GM12878 (cell line): ENCODE measurements around the gene HTT-AS. TPM values are rescaled to one million over a fixed set of nuclear protein-coding genes. Genes with fewer than 3 reads are reported as not detected.

Experiments used
- ATAC-seq: fragments of 200-7000 bp; cut with Tn5 transposase; 3 replicates; pipeline ENCODE4 v1.9.1; 2020; ENCODE audit warnings: mild to moderate bottlenecking, moderate library complexity
- BruUV-seq: library from RNA; stranded (reverse); fragments of 400-500 nt; replicated peaks from 2 replicates; lab custom pipeline; 2021; lab: Mats Ljungman, UMichigan
- CTCF ChIA-PET: fragments of 300-600 bp; sonication (Branson Sonifier 250); formaldehyde crosslinking; extraction: SDS; loops from one replicate; lab custom pipeline; 2021; ENCODE audit warnings: inconsistent platforms; lab: Yijun Ruan, JAX
- POLR2A ChIA-PET: fragments of 350-600 bp; formaldehyde crosslinking; extraction: SDS; loops from one replicate; lab custom pipeline; 2021; ENCODE audit warnings: inconsistent platforms; lab: Charles Lee
- RAD21 ChIA-PET: fragments of 300-600 bp; sonication (Branson Sonifier 250); formaldehyde crosslinking; loops from one replicate; lab custom pipeline; 2023; ENCODE audit warnings: antibody characterized with exemption; ENCODE audit not compliant: unreplicated experiment; lab: Charles Lee
- SMC1A ChIA-PET: fragments of 300-600 bp; sonication (Branson Sonifier 250); formaldehyde crosslinking; loops from one replicate; lab custom pipeline; 2023; ENCODE audit not compliant: unreplicated experiment, uncharacterized antibody; lab: Charles Lee
- DNase-seq: peaks from one replicate; pipeline ENCODE4 v3.0.0-alpha.2; 2011; ENCODE audit warnings: low read depth, low spot score
- FAIRE-seq: peaks from 3 replicates; lab custom pipeline; 2011; peaks lifted over from hg19 to GRCh38; lab: Jason Lieb, UNC
- H2AFZ ChIP-seq: 2 replicates; pipeline ENCODE4 v1.6.0; 2011; ENCODE audit warnings: low read depth, low read length, control low read depth; ENCODE audit not compliant: control insufficient read depth
- H3K27ac ChIP-seq: 2 replicates; pipeline ENCODE4 v1.5.1; 2011; ENCODE audit warnings: control low read depth; ENCODE audit not compliant: control insufficient read depth, insufficient read depth
- H3K27me3 ChIP-seq, 2 experiments: replicated peaks in 1 of 2; 2 replicates each; pipeline versions ENCODE4 v1.6.0 to v1.6.1; 2011; ENCODE audit warnings: low read length in 1 of 2; ENCODE audit not compliant: control insufficient read depth in 2 of 2, insufficient read depth in 2 of 2
- H3K36me3 ChIP-seq, 2 experiments: 2 replicates each; pipeline ENCODE4 v1.5.1; 2011; ENCODE audit warnings: low read length in 1 of 2; ENCODE audit not compliant: control insufficient read depth in 2 of 2, insufficient read depth in 2 of 2
- H3K4me1 ChIP-seq: 2 replicates; pipeline ENCODE4 v1.6.1; 2011; ENCODE audit warnings: mild to moderate bottlenecking, low read length, moderate library complexity, mixed read lengths; ENCODE audit not compliant: control insufficient read depth, insufficient read depth
- H3K4me2 ChIP-seq: 2 replicates; pipeline ENCODE4 v1.6.0; 2011; ENCODE audit warnings: control low read depth; ENCODE audit not compliant: control insufficient read depth, insufficient read depth
- H3K4me3 ChIP-seq: fragments of 200-600 bp; sonication (generic); 2 replicates; pipeline ENCODE4 v1.5.1; 2016
- H3K79me2 ChIP-seq: 2 replicates; pipeline ENCODE4 v1.6.0; 2011; ENCODE audit warnings: low read length; ENCODE audit not compliant: control insufficient read depth, insufficient read depth
- H3K9ac ChIP-seq: 2 replicates; pipeline ENCODE4 v1.8.0; 2011; ENCODE audit warnings: low read length, control low read depth, mixed read lengths; ENCODE audit not compliant: control insufficient read depth, insufficient read depth
- H3K9me3 ChIP-seq: replicated peaks from 3 replicates; pipeline ENCODE4 v1.5.1; 2011; ENCODE audit warnings: mild to moderate bottlenecking, low read length; ENCODE audit not compliant: control insufficient read depth, insufficient read depth
- H4K20me1 ChIP-seq: 2 replicates; pipeline ENCODE4 v1.6.0; 2011; ENCODE audit not compliant: control insufficient read depth, insufficient read depth
- BCL11A ChIP-seq: IDR thresholded peaks from 2 replicates; pipeline ENCODE4 v1.6.1; 2011; ENCODE audit warnings: low read depth, low read length
- BMI1 ChIP-seq: fragments of 450-650 bp; IDR thresholded peaks from 2 replicates; pipeline ENCODE4 v1.6.1; 2016; ENCODE audit warnings: mild to moderate bottlenecking, moderate library complexity, borderline replicate concordance
- BRCA1 ChIP-seq: IDR thresholded peaks from 2 replicates; pipeline ENCODE4 v1.6.1; 2011; ENCODE audit warnings: low read depth, low read length, improper control_type of control experiment
- CBFB ChIP-seq: IDR thresholded peaks from 2 replicates; pipeline ENCODE4 v1.6.1; 2016; ENCODE audit warnings: antibody characterized with exemption, low read depth
- ESRRA ChIP-seq: IDR thresholded peaks from 2 replicates; pipeline ENCODE4 v1.6.1; 2012; ENCODE audit warnings: mild to moderate bottlenecking, low read length, improper control_type of control experiment
- JUNB ChIP-seq: IDR thresholded peaks from 2 replicates; pipeline ENCODE4 v1.6.1; 2016; ENCODE audit warnings: antibody characterized with exemption, mild to moderate bottlenecking
- MEF2B ChIP-seq: fragments of 450-650 bp; IDR thresholded peaks from 2 replicates; pipeline ENCODE4 v1.6.1; 2018; ENCODE audit warnings: mild to moderate bottlenecking, moderate library complexity; ENCODE audit not compliant: partially characterized antibody, poor library complexity, severe bottlenecking
- NFIC ChIP-seq: IDR thresholded peaks from 2 replicates; pipeline ENCODE4 v1.6.1; 2012; ENCODE audit warnings: low read depth, mild to moderate bottlenecking, inconsistent platforms, low read length, moderate library complexity
- NR2C2 ChIP-seq: IDR thresholded peaks from 2 replicates; pipeline ENCODE4 v1.6.1; 2011; ENCODE audit warnings: borderline replicate concordance, low read depth; ENCODE audit not compliant: control insufficient read depth, insufficient read length
- RAD21 ChIP-seq: IDR thresholded peaks from 2 replicates; pipeline ENCODE4 v1.6.1; 2011; ENCODE audit warnings: mild to moderate bottlenecking, low read depth, low read length, moderate library complexity; ENCODE audit not compliant: insufficient read depth
- RFX5 ChIP-seq: IDR thresholded peaks from 2 replicates; pipeline ENCODE4 v1.6.1; 2011; ENCODE audit warnings: low read depth, low read length, improper control_type of control experiment
- SMC3 ChIP-seq: IDR thresholded peaks from 2 replicates; pipeline ENCODE4 v1.6.1; 2011; ENCODE audit warnings: low read length, improper control_type of control experiment, borderline replicate concordance
- WGBS: methylation state at CpG from one replicate; pipeline ENCODE4 v1.1.6; 2016; ENCODE audit warnings: low lambda C conversion rate; ENCODE audit not compliant: insufficient replicate concordance, insufficient coverage; ENCODE audit errors: missing lambda C conversion rate; 5-methylcytosine and 5-hydroxymethylcytosine counted together
- in situ Hi-C: fragments of 300-500 bp; cut with MboI; formaldehyde crosslinking; loops from 9 replicates; pipeline ENCODE4 v1.14.3; 2018; ENCODE audit warnings: mixed read lengths
- intact Hi-C: fragments of 100-400 bp; cut with micrococcal nuclease; formaldehyde crosslinking; loops from one replicate; pipeline ENCODE4 v1.14.2; 2022; ENCODE audit not compliant: unreplicated experiment
- polyA plus RNA-seq, 11 experiments: library from polyadenylated mRNA; depleted of rRNA in 4 of 11; unstranded in 6 of 11; stranded (reverse) in 5 of 11; fragments of >200 nt; fragmentation: Nextera tagmentation in 4 of 11; fragmentation: Illumina TruSeq in 1 of 11; extraction: Ambion mirVana in 4 of 11; extraction: Trizol in 1 of 11; gene quantifications; 1 replicate in 1 of 11; 2 replicates in 10 of 11; pipeline versions ENCODE4 v1.2.1 to v1.2.3, GENCODE V29; 2011 to 2016; ENCODE audit warnings: inconsistent platforms in 2 of 11, missing spikeins in 2 of 11, low read depth in 1 of 11
- total RNA-seq, 4 experiments: library from RNA; depleted of rRNA in 3 of 4; stranded (reverse); fragments of >200 nt in 3 of 4; fragmentation: Illumina TruSeq in 1 of 4; extraction: Trizol in 1 of 4; gene quantifications; 2 replicates each; pipeline versions ENCODE4 v1.2.1 to v1.2.3, GENCODE V29; 2013 to 2021
- TF ChIP-seq, protein P1 (sequence below): fragments of 450-650 bp; IDR thresholded peaks from 2 replicates; pipeline ENCODE4 v1.6.1; 2018; ENCODE audit warnings: borderline replicate concordance, mild to moderate bottlenecking; ENCODE audit not compliant: partially characterized antibody
- TF ChIP-seq, protein P2 (sequence below): fragments of 450-650 bp; IDR thresholded peaks from 2 replicates; pipeline ENCODE4 v1.6.1; 2018; ENCODE audit warnings: mild to moderate bottlenecking, low read depth, moderate library complexity; ENCODE audit not compliant: partially characterized antibody

The HTT-AS gene
- total and polyA plus RNA-seq, 10 of the 15 experiments (the other 5 are each of a cell fraction or from before 2014, with no cell fraction given): not detected

DNA sequence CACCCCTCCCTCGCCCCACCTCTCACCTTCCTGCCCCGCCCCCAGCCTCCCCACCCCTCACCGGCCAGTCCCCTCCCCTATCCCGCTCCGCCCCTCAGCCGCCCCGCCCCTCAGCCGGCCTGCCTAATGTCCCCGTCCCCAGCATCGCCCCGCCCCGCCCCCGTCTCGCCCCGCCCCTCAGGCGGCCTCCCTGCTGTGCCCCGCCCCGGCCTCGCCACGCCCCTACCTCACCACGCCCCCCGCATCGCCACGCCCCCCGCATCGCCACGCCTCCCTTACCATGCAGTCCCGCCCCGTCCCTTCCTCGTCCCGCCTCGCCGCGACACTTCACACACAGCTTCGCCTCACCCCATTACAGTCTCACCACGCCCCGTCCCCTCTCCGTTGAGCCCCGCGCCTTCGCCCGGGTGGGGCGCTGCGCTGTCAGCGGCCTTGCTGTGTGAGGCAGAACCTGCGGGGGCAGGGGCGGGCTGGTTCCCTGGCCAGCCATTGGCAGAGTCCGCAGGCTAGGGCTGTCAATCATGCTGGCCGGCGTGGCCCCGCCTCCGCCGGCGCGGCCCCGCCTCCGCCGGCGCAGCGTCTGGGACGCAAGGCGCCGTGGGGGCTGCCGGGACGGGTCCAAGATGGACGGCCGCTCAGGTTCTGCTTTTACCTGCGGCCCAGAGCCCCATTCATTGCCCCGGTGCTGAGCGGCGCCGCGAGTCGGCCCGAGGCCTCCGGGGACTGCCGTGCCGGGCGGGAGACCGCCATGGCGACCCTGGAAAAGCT lies at the start of gene HTT-AS, which contains the start of gene HTT (continued):
- TF ChIP-seq NR2C2: no peak

DNA sequence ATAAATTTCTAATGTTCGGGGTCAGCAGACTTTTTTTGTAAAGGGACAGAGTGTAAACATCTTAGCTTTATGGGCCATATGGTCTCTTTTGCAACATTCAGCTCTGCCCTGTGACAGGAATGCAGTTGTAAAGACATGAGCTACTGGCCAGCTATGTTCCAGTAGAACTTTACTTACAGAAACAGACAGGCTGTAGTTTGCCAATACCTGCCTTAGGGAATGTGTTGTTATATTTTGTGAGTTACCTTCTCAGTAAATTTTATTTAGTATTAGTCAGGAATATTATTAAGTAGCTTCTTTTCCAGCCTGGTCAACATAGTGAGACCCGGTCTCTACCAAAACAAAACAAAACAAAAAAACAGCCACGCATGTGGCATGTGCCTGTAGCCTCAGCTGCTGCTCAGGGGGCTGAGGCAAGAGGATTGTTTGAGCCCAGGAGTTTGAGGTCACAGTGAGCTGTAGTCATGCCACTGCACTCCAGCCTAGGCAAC lies 48.9 kb upstream of the HTT-AS start:
- ChIA-PET RAD21 (interaction anchor here (0.8 kb wide), 1 partner anchor 13 kb away, joined by 3 read pairs; no protein-coding TSS in a partner anchor), POLR2A (no interaction called here), CTCF (interaction anchor here (0.9 to 1.9 kb wide), 4 partner anchors 11 to 18 kb away, joined by 3 to 9 read pairs (median 4); no protein-coding TSS in a partner anchor), SMC1A (interaction anchor here (0.7 to 2.2 kb wide), 5 partner anchors 11 to 77 kb away, joined by 3 to 14 read pairs (median 4); no protein-coding TSS in a partner anchor)
- Histone ChIP-seq H3K9me3 (no peaks in the 10 kb centered on the region), H3K79me2 (no peaks in the 10 kb centered on the region), H3K4me3 (no peak overlapping the region), H3K36me3 (peaks cover 22 to 53% of the 10 kb centered on the region in 2 experiments), H3K27ac (no peak overlapping the region), H3K4me2 (no peak overlapping the region), H3K9ac (no peak overlapping the region), H3K4me1 (no peaks in the 10 kb centered on the region), H3K27me3 (no peaks in the 10 kb centered on the region), H2AFZ (no peak overlapping the region), H4K20me1 (no peaks in the 10 kb centered on the region)
- TF ChIP-seq, protein P1, sequence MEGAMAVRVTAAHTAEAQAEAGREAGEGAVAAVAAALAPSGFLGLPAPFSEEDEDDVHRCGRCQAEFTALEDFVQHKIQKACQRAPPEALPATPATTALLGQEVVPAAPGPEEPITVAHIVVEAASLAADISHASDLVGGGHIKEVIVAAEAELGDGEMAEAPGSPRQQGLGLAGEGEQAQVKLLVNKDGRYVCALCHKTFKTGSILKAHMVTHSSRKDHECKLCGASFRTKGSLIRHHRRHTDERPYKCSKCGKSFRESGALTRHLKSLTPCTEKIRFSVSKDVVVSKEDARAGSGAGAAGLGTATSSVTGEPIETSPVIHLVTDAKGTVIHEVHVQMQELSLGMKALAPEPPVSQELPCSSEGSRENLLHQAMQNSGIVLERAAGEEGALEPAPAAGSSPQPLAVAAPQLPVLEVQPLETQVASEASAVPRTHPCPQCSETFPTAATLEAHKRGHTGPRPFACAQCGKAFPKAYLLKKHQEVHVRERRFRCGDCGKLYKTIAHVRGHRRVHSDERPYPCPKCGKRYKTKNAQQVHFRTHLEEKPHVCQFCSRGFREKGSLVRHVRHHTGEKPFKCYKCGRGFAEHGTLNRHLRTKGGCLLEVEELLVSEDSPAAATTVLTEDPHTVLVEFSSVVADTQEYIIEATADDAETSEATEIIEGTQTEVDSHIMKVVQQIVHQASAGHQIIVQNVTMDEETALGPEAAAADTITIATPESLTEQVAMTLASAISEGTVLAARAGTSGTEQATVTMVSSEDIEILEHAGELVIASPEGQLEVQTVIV: no peak
- TF ChIP-seq BCL11A (no peak), SMC3 (no peak), BRCA1 (no peak), RAD21 (no peak), BMI1 (no peak), JUNB (no peak), MEF2B (no peak), ESRRA (no peak), RFX5 (no peak), CBFB (no peak), NFIC (no peak)
- TF ChIP-seq, protein P2, sequence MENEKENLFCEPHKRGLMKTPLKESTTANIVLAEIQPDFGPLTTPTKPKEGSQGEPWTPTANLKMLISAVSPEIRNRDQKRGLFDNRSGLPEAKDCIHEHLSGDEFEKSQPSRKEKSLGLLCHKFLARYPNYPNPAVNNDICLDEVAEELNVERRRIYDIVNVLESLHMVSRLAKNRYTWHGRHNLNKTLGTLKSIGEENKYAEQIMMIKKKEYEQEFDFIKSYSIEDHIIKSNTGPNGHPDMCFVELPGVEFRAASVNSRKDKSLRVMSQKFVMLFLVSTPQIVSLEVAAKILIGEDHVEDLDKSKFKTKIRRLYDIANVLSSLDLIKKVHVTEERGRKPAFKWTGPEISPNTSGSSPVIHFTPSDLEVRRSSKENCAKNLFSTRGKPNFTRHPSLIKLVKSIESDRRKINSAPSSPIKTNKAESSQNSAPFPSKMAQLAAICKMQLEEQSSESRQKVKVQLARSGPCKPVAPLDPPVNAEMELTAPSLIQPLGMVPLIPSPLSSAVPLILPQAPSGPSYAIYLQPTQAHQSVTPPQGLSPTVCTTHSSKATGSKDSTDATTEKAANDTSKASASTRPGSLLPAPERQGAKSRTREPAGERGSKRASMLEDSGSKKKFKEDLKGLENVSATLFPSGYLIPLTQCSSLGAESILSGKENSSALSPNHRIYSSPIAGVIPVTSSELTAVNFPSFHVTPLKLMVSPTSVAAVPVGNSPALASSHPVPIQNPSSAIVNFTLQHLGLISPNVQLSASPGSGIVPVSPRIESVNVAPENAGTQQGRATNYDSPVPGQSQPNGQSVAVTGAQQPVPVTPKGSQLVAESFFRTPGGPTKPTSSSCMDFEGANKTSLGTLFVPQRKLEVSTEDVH: no peak
- intact Hi-C loops (no loop called here), in situ Hi-C loops (no loop called here)
- FAIRE-seq (no peak), ATAC-seq (no peak), DNase-seq (no peak)
- BruUV-seq: no TSS peak
- WGBS: 99% methylated on average over 3 of the region's 3 CpGs
